Hindlimb muscle (tissue), 1 donor: ENCODE data around the gene HESX1. TPM values are rescaled to one million over a fixed set of nuclear protein-coding genes. Genes with fewer than 3 reads are reported as not detected.
A peak's percentile ranks its signal among the peaks of the same experiment; 100 is the strongest.

Experiments used
- DNase-seq: peaks from one replicate; pipeline ENCODE4 v3.0.0-alpha.2; 2013
- polyA plus RNA-seq: library from polyadenylated mRNA; unstranded; fragments of 120-200 nt; gene quantifications from one replicate; pipeline ENCODE4 v1.2.1, GENCODE V29; 2013; ENCODE audit not compliant: insufficient read length

Gene HESX1
- polyA plus RNA-seq, 1 donor: 2.1 TPM

DNA sequence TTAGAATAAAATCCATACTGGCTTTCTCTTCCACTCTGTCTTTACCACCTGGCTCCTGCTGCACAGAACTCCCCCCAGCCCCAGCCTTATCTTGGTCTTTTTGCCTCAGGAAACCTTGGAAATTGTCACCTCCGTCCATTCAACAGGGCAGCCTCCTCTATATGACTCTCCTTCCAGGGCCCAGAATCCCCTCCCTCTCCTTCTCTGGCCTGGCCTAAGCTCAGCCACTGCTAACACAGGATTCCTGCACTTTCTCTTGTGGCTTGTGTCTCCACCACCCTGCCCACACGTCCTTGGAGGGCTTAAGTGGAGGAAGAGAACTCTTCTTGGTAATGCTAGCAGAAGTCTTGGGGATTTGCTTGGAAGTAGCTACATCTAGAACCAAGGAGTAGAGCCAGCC lies 33.1 kb downstream of the HESX1 start:
- DNase-seq: no peak

DNA sequence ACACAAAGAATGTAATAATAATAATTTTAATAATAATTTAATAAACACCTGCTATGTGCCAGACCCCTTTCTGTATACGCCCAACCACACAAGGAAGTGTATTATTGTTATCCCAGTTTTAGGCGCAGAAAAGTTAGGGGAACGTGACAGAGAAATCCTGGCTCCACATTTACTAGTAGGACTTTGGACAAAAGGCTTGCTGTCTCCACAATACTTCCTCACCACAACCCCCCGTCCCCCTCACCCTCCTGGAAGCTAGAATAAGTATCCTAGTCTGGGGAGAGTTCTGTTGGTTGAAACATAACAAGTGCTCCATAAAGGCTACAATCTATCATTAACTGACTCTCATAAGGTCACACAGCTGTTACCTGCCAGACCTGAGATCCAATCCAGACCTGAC lies 34.1 kb downstream of the HESX1 start:
- DNase-seq: no peak

DNA sequence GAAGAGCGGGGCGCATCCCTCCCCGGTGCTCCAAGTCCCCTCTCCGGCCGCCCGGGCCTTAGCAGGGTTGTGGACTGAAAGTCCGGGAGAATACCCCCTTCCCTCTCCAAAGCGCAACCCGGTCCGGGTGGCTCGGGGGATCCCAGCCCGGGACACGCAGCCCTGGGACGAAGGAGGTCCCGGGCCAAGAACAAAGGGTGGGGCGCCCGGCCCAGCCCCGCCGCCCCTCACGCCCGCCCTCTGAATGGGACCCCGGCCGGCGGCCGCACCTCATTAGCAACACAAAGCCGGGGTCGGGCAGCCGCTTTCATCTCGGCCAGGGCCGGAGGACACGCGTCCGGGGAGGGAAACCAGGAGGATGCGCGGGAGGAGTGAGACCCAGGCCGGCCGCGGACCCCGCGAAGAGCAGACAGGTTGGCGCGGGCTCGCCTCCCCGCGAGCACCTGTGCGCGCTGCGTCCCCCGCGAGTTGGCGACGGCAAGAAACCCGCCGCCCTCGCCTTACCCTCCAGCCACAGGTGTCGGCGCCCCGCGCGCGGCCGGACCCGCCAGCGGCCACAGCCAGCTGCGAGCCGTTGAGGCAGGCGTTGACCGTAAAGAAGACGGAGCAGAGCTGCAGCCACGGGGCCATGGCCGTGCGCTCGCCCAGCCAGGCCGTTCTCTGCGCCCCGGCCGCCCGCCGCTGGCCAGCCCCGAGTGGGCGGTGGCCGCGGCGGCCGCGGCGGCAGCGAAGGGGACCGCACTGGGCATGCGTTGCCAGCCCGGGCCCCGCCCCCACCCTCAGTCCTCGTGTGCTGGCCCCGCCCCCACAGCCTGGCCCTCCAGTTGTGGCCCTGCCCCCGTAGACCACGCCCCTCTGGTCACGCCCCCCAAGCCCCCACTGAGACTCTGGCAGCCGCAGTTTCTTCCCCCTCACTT lies 34.9 kb downstream of the HESX1 start, which contains the start of gene IL17RD:
Gene IL17RD, minus strand, starts transcription at position 697 of the 917 bp plus-strand sequence. Its CDS starts 67 bp downstream, at position 630.
- DNase-seq: peak; percentile 88

DNA sequence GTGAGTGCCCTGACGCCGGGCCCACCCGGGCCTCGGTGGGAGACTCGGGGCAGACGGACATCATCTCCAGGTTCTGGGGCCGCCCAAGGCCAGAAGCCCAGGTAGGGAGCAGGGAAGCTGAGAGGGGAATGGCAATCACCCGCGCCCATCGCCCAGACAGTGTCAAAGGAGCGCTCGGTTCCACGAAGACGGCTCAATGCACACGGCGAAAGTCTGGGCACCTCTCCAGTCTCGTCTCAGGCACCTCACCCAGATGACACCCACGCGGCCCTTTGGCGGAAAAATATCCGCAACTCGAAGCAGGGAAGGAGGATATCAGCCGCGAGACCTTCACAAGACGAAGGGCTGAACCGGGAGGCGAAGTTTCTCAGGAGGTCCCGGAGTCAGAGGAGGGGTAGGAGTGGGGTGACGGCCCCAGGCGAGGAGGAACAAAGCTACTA lies 35.5 kb downstream of the HESX1 start:
- DNase-seq: peak; percentile 68

DNA sequence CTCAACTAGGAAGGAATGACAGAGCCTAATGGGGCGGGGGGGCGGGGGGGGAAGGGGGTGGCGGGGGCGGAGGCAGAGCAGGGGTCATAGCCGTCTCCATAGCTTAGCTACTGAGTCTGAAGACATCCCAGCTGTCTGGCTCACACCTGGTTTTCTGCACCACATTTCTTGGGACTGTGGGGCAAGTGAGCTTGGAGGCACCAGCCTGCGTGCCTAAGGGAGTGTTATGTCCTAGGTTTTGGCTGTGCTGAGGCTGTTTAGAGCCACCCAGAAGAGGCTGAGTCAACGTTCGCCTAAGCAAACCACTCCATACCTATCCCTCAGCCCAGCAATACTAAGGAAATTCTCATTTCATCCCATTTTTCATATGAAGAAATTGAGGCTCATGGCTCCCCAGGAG lies 36.0 kb downstream of the HESX1 start:
- no peak for DNase-seq

DNA sequence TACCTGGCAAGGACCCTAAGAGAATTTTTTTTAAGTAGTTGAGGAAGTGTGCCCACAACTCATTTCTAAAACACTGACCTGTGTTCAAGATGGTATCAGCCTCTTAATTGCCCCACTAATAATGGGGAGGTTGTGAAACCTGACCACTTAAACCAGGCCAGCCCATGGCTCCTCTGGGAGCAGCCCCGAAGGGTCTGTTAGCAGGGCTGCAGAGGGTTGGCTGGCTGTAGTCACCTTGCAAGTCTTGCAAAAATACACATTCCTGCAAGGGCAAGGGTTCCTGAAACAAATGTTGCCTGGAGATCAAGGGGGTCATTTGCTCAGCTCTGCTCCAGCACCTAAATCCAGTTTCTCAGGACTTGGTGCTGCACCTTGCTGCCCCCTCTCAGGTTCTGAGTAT lies 37.9 kb downstream of the HESX1 start:
- DNase-seq: no peak

DNA sequence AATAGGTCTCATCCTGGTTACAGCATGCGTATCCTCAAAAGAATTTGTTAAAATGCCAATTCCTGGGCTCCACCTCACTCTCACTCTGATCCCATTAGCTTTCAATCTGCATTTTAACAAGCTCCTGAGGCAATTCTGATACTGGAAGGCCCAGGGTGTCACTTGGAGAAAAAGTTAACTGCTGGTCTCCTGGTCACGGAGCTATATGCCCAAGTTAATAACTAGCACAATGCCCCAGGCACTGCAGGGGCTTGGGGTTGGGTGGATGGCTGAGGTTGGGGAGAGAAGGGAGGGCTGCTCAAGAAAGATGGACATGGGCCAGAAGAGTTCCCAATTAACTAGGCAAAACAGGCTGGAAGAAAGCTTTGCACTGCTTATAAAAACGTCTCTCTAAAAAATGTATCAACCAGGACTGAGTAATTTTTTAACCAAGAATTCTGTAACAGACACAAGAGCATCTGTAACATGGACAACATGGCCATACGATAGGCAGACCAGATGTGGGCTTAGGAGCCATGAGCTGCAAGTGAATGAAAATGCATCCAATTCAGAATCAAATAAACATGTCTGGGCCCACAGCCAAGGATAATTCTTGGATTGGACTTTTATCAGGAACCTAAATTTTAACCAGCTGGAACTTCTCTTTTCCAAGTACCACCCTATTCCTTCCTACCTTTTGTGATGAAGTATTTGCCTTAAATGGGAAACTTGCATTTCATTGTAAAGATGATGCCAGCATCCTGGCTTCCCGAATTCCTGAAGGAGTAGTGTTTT lies 38.8 kb downstream of the HESX1 start:
- peak; percentile 51 for DNase-seq

DNA sequence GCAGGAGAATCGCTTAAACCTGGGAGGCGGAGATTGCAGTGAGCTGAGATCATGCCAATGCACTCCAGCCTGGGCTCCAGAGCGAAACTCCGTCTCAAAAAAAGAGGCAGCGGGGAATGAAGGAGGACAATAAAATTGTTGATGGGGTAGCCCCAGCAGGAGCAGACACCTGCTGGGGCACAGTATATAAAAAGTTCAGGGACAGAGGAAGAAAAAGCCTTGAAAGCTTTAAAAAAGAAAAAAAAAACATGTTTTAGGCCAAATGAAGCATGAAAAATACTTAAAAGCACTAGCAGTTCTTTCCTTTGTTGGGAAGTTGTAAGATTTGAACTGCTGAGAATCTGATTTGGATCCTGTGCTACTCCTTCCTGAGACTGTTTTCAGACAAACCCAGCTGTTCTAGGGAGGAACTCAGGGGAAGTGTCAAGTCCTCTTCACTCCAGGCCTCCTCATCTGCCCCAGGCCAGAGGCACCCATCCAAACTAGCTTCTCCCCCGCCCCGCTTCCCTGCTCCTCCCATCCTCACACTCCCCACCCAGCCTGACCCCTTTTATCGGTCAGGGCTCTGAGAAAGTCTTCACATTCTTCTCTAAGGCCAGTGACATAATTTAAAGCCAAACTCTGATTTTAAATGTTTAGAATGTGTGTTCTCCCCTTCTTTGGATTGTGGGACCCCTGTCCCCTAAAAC lies 39.6 kb downstream of the HESX1 start:
- peak; percentile 73 for DNase-seq

DNA sequence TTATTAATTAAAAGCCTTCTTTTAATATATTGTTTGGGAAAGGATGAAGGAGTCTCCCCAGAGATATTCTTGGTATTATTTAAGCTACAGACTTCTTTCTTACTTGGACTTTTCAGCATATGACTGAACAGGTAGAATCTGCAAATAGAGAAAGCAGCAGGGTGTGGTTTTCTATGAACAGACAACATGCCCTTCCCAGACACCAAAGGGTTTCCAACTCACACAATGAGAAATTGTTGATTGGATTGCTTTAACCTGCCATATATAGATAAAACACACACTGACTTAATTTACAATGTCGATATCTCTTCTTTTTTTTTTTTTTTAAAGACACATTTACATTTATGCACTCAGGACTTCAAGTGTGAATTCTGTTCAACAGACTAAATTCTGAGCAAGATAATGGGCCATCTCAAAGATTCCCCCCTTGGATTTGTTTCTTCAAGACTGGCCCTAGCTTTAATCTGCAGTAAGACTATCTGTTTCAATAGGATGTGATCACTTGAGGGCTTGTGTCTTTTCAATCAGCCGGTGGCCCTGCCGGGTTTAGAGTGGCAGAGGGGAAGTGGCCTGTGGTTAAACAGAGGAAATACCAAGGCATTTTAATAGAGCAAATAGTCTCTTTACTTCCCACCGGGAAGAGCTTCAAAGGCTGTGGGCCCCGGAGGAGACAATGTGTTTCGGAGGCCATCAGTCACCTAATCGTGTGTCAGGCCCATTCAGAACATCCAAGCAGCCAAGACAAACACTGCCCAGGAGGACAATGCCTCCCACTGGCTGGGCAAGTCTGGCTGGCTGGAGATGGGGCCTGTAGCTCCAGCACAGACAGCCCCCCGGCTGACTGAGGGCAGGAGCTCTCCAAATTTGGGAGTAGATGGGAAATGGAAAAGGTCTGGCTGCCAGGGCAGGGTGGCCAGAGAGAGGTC lies 40.7 kb downstream of the HESX1 start:
- no peak for DNase-seq

DNA sequence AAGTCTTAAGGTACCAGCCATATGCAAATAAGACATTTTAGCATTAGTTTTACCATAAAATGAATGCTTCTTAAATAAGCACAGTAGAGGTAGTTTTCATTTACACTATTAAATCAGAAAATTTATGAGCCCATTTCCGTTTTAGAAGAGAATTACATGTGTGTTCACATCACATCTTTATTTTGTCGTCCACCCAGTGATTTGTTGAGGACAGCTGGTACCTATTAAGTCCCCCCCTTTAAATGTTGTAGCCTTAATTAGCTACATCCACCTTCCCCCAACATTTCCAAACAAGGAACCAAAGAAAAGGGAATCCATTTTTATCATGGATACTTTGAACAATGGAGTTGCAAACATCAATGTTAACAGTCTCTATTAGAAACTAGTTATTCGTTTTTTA lies 41.5 kb downstream of the HESX1 start:
- DNase-seq: no peak

DNA sequence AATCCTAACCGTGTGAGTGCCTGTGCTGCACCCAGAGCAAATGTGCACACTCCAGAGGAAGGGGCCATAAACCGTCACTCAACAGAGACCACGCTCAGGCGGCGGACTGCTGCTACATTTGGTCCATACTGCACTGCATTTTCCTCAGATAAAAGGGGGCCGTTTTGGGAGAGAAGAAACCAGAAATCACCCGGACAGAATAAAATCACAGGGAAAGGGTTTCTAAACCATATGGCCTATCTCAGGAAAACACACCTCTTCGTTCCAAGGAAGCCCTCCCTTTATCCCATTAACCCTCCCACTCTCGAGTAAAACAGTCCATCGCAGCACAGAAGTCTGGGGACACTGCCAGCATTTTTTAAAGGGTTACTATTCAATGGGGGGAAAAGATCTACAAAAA lies 42.2 kb downstream of the HESX1 start:
- no peak for DNase-seq

DNA sequence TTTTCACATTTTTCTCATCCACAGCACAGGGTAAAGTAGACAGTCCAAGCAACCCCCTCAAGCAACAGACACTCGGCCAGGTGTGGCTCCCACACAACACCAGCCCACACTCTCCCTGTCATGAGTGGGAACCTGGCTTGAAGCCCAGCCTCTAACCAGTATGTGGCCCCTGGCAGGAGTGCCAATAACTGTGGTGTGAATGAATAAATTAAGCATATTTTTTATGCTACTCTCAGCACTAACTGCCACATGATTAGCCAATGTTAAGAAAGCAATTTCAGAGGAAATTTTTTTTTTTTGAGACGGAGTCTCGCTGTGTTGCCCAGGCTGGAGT lies 44.5 kb downstream of the HESX1 start:
- DNase-seq: no peak

DNA sequence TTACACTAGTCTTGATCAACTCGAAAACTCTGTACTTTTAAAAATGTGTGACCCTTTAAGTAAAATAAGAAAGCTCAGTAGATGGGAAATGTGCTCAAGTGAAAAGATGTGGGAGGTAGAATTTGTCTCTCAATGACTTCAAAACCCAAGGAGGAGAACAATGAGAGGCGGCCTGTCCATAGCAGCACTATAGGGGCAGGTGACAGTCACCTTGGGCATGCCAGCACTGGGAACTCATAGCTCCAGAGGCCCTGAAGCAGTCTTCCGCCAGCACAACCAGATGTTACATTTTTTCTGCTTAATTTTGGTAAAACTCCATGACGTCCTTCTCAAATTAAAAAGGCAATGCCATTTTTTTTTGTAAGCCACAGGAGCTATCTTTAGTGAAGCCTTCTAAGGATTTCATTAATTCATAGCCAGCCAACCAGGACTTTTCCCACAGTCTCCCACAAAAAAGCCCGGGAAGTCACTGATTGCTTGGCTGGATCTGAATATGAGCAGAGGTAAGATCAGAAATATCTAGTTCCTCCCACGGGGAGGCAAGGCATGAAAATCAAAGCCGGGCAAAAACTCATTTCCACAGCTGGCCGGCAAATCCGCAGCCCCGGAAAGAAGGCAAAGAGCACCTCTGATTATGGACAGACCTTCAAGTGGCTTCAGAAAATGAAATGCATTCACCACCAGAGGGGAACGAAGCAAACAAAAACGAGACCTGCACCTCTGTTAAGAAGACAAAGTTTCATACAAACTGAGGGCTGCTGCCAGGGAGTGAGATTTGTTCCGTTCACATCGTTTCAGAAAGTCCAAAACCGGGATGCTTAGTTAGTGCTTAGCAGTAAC lies 45.1 kb downstream of the HESX1 start:
- no peak for DNase-seq

DNA sequence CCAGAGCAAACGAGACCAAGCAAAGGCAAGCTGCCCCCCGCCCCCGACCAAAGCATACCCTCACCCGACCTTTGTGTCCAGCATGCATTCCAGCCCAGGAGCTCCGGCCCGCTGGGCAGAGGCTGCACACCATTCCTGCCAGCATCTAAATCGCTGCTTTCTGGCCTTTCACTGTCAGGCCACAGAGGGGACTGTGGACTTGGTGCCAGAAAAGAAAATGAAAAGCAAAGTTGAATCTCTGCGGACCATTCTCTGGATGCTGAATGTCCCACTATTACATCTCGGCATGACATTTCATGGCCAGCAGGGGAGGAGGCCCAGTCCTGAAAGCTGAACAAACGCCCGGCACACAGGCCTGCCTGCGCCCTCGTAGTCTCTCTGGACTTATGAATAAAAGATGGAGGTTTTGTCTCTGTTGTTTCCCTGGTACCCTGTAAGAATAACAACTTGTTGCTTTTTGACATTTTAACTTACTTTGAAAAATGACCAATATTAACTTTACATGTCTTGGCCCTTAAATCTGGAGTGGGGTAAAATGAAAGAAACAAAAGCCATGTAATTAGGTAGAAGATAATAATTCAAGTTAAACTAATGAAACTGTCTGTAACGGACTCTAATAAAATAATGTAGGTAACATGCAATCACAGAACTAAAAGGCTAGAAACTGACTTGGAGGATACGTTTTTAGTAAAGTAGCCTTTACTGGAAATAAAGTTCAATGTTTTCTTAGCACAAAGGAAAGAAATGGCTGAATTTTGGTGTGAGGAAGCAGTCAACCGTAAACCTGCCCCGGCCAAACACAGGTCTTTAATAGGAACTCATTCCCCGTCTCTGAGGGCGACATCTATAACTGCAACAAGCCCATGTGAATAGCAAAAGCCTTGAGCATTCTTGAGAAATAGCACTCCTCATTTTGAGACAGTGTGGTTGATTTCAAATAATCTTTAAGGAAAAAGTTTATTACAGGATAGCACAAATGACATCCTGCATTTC lies 47.3 kb downstream of the HESX1 start:
- DNase-seq: no peak

DNA sequence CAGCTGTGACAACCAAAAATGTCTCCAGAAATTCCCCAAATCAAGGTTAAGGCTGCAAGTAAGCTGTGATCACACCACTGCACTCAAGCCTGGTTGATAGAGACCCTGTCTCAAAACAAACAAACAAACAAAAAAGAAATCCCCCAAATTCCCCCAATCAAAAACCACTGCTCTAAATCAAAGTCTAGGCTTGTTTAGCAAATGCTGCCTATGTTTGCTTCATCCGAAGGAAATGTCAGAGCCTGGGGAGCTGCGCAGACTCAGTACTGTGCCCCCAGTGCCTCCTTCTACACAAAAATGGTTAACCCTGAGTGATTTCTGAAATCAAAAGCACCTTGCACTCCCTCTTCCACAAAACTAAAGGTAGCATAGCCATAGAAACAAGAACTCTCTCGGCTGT lies 48.0 kb downstream of the HESX1 start:
- DNase-seq: no peak

DNA sequence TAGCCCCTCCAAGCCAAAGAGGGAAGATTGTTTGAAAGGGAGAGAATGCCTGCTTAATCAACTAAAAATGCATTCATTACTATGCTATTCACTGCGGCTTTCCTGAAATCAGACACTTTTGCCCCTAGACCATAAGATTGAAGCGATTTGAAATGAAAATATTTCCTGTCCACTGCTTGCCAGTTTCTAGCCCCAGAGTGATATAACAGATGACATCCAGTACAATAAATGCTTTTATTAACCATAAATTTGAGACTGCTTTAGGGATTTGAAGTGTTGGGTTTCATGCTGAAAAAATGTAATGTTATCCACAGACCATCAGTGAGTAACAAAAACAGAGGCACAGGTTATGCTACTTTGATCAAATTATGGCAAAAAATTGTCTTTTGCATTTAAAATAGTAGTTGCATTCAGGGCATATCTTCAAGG lies 48.7 kb downstream of the HESX1 start:
- DNase-seq: peak; percentile 79

DNA sequence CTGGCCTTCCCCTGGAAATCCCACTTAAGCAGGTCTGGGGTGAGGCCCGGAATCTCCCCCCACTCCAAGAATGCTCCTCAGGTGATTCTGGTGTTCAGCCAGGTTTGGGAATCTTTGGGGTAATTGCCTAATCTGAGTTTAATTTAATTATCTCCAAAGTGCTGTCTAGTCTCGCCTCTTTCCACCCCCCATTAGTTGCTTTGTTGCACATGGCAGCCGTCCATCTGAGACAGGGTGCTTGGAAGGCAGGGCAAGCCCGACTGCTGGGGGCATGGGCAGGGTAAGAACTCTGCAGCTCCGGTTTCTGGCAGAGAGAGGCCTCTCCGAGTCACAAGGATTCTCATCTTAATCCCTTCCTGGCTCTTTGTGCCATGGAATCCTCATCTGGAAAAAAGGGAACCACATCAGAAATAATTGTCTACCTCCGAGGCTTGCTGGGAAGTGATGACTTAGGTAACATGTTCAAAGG lies 49.6 kb downstream of the HESX1 start:
- peak; percentile 69 for DNase-seq
